MM.1S (cell line): Measurements from ENCODE around the gene KCNH2.

Source experiments
- EZH2 ChIP-seq: fragments of 300-600 bp; sonication (generic); optimal IDR thresholded peaks from 2 replicates; pipeline ENCODE3; 2017; ENCODE audit warnings: low read depth, mild to moderate bottlenecking, antibody characterized with exemption, low read length, mixed read lengths
- EZH2phosphoT487 ChIP-seq: fragments of 300-600 bp; sonication (generic); IDR thresholded peaks from 2 replicates; pipeline ENCODE4 v1.6.1; 2018; ENCODE audit warnings: antibody characterized with exemption, low read length
- TF ChIP-seq, protein P1 (sequence below): fragments of 300-600 bp; sonication (generic); IDR thresholded peaks from 2 replicates; pipeline ENCODE4 v1.5.1; 2016; ENCODE audit warnings: antibody characterized with exemption, low read length, mixed read lengths

DNA sequence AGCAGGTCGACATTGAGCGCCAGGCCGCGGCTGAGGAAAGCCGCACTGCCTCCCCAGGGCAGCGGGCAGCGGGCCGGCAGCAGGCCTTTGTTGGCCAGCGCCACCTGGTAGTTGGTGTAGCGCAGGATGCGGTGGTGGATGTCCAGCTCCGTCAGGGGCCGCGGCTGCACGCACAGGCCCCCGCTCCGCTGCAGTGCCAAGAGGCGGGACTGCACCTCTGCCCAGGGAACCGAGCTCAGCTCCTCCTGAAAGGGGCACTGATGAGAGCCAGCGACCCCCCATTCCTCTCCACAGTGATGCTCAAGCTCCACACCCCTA, 41.0 kb upstream of the KCNH2 start:
- TF ChIP-seq, protein P1, sequence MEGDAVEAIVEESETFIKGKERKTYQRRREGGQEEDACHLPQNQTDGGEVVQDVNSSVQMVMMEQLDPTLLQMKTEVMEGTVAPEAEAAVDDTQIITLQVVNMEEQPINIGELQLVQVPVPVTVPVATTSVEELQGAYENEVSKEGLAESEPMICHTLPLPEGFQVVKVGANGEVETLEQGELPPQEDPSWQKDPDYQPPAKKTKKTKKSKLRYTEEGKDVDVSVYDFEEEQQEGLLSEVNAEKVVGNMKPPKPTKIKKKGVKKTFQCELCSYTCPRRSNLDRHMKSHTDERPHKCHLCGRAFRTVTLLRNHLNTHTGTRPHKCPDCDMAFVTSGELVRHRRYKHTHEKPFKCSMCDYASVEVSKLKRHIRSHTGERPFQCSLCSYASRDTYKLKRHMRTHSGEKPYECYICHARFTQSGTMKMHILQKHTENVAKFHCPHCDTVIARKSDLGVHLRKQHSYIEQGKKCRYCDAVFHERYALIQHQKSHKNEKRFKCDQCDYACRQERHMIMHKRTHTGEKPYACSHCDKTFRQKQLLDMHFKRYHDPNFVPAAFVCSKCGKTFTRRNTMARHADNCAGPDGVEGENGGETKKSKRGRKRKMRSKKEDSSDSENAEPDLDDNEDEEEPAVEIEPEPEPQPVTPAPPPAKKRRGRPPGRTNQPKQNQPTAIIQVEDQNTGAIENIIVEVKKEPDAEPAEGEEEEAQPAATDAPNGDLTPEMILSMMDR: no peak
- TF ChIP-seq EZH2: no peak
- no peak for TF ChIP-seq EZH2phosphoT487
